Measurements from ENCODE around the gene PCSK1. TPM values are rescaled to one million over a fixed set of nuclear protein-coding genes. Genes with fewer than 3 reads are reported as not detected.

PCSK1 gene
- total and polyA plus RNA-seq, 2 of the 8 experiments (the other 6 are each of a cell fraction or from before 2014, with no cell fraction given), result 1.3 to 3.2 TPM

GRCh38 chr5:96415897-96416296 is 17.2 kb downstream of the PCSK1 start:
- H3K79me2 ChIP-seq (ENCODE audit: control insufficient read depth in 1 of 2, insufficient read depth in 2 of 2, low read length in 2 of 2), result no peaks in the 10 kb centered on the region
- no peak overlapping the region for H3K14ac ChIP-seq (ENCODE audit: insufficient read length)
- no peak overlapping the region for H4K91ac ChIP-seq (replicated peaks; ENCODE audit: insufficient read length, low read length)
- H2BK15ac ChIP-seq (ENCODE audit: low read length), result no peak overlapping the region
- H3K18ac ChIP-seq (ENCODE audit: extremely low read depth, low read length), result no peak overlapping the region
- no peak overlapping the region for H4K5ac ChIP-seq (ENCODE audit: insufficient read length, low read depth, low read length)
- H4K8ac ChIP-seq (ENCODE audit: extremely low read depth, insufficient read depth, low read length), result no peak overlapping the region
- WGBS, 2 experiments (ENCODE audit: extremely low coverage in 1 of 2, insufficient coverage in 1 of 2, insufficient read length in 1 of 2, insufficient replicate concordance in 2 of 2, low coverage in 1 of 2, low lambda C conversion rate in 2 of 2, missing lambda C conversion rate in 1 of 2), result 92% methylated on average over 3 of the region's 3 CpGs; no CpG with 5 or more reads in 1 of the 2 experiments
- no peak overlapping the region for H3K4me2 ChIP-seq (ENCODE audit: insufficient read depth in 1 of 2, low read depth in 2 of 2, low read length in 2 of 2)
- no peaks in the 10 kb centered on the region for H3K36me3 ChIP-seq (ENCODE audit: control insufficient read depth in 2 of 4, insufficient read depth in 4 of 4, low read length in 3 of 4)
- H2BK5ac ChIP-seq (ENCODE audit: low read depth, low read length), result no peak overlapping the region
- H3K27me3 ChIP-seq (replicated peaks in 1 of 4; ENCODE audit: control insufficient read depth in 3 of 4, extremely low read depth in 1 of 4, insufficient read depth in 3 of 4, low read length in 3 of 4), result no peaks in the 10 kb centered on the region
- no peaks in the 10 kb centered on the region for H3K79me1 ChIP-seq (ENCODE audit: low read depth, low read length)
- H2BK12ac ChIP-seq (ENCODE audit: low read depth, low read length), result no peak overlapping the region
- no peak overlapping the region for H3K23ac ChIP-seq (ENCODE audit: insufficient read length)
- H2BK120ac ChIP-seq (replicated peaks; ENCODE audit: low read depth, low read length), result no peak overlapping the region
- DNase-seq (ENCODE audit: low read depth in 1 of 2, low spot score in 2 of 2) (no peak), FAIRE-seq (no peak)
- H3K4ac ChIP-seq (replicated peaks; ENCODE audit: insufficient read length, low read depth, low read length), result no peak overlapping the region
- no peak overlapping the region for H3K9ac ChIP-seq (replicated peaks in 1 of 4; ENCODE audit: extremely low read depth in 1 of 4, low read depth in 3 of 4, low read length in 3 of 4)
- POLR2A ChIA-PET (ENCODE audit: partially characterized antibody), result no interaction called here
- no peak overlapping the region for H3K4me3 ChIP-seq (ENCODE audit: extremely low read depth in 1 of 4, insufficient read depth in 2 of 4, low read depth in 3 of 4, low read length in 4 of 4)
- H2AK5ac ChIP-seq (ENCODE audit: low read depth, low read length), result no peak overlapping the region
- no peaks in the 10 kb centered on the region for H3K23me2 ChIP-seq (ENCODE audit: low read depth, low read length)
- CTCF ChIA-PET (ENCODE audit: partially characterized antibody), result interaction anchor here (1.0 kb wide), 1 partner anchor 15 kb away, joined by 3 read pairs; no protein-coding TSS in a partner anchor
- H3K9me3 ChIP-seq (ENCODE audit: insufficient read depth in 2 of 2, low read depth in 1 of 2, low read length in 1 of 2), result no peaks in the 10 kb centered on the region
- no peak overlapping the region for H2AFZ ChIP-seq (ENCODE audit: low read length)
- no peak overlapping the region for H3K56ac ChIP-seq (replicated peaks; ENCODE audit: insufficient read length, low read depth, low read length)
- peaks cover 0 to 2% (median 0%) of the 10 kb centered on the region in 4 experiments; a peak in 1 of 7 replicates for H3K4me1 ChIP-seq (replicated peaks in 1 of 4; ENCODE audit: control insufficient read depth in 3 of 4, insufficient read depth in 4 of 4, low read length in 3 of 4)
- no peak overlapping the region for H2BK20ac ChIP-seq (ENCODE audit: low read length)
- no peaks in the 10 kb centered on the region for H4K20me1 ChIP-seq (replicated peaks in 1 of 2; ENCODE audit: control insufficient read depth in 1 of 2, insufficient read depth in 2 of 2, low read length in 2 of 2)
- no peak overlapping the region for H3K27ac ChIP-seq (ENCODE audit: low read depth, low read length)
- TF ChIP-seq CEBPB (IDR thresholded peaks at IDR 0.05; ENCODE audit: low read depth, low read length) (no peak), KDM5A (IDR thresholded peaks at IDR 0.05; ENCODE audit: low read length) (no peak), TAF7 (optimal IDR thresholded peaks at IDR 0.05; ENCODE audit: borderline replicate concordance, low read depth, low read length) (no peak), BACH1 (IDR thresholded peaks at IDR 0.05; ENCODE audit: low read length) (no peak), TCF12 (IDR thresholded peaks at IDR 0.05; ENCODE audit: low read depth, low read length) (no peak), FOSL1 (IDR thresholded peaks at IDR 0.05; ENCODE audit: insufficient read depth, low read depth, low read length) (no peak), EGR1 (IDR thresholded peaks at IDR 0.05; ENCODE audit: borderline replicate concordance, low read depth, low read length) (no peak), POLR2AphosphoS5 (IDR thresholded peaks at IDR 0.05; ENCODE audit: low read depth, low read length) (no peak), HDAC2 (IDR thresholded peaks at IDR 0.05; ENCODE audit: borderline replicate concordance in 1 of 2, low read depth in 2 of 2, low read length in 2 of 2) (no peak), SP4 (IDR thresholded peaks at IDR 0.05; ENCODE audit: low read length) (no peak), SP2 (IDR thresholded peaks at IDR 0.05; ENCODE audit: low read length) (no peak), CTCF (IDR thresholded peaks at IDR 0.05; ENCODE audit: control extremely low read depth in 1 of 3, insufficient read depth in 1 of 3, low read depth in 1 of 3, low read length in 3 of 3) (no peak), SIX5 (IDR thresholded peaks at IDR 0.05; ENCODE audit: low read depth, low read length) (no peak)

All from H1 (cell line).